Germinal center (tissue), 1 donor: ENCODE measurements around the gene KIR3DL3.
"Not testable (repeated sequence)": the region's sequence is repeated elsewhere in the genome, so short reads cannot be mapped to it uniquely, and the experiment has no call there.

Source experiments
- DNase-seq: peaks from one replicate; pipeline ENCODE4 v3.0.0; 2012; ENCODE audit warnings: mixed read lengths, low spot score

The KIR3DL3 gene

DNA sequence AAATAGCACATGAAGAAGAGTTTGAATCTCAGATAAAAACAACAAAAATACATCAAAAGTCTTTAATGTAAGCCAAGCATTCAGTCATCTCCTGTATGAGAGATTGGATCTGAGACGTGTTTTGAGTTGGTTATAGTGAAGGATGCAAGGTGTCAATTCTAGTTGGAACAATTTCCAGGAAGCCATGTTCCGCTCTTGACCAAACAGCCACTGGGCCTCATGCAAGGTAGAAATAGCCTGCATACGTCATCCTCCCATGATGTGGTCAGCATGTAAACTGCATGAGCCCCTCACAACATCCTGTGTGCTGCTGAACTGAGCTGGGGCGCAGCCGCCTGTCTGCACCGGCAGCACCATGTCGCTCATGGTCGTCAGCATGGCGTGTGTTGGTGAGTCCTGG is at the start of gene KIR3DL3:
TSS of gene KIR3DL3 (plus strand) at position 301 of the 400 bp plus-strand sequence. CDS start at position 356, 55 bp downstream.
- no peak for DNase-seq

DNA sequence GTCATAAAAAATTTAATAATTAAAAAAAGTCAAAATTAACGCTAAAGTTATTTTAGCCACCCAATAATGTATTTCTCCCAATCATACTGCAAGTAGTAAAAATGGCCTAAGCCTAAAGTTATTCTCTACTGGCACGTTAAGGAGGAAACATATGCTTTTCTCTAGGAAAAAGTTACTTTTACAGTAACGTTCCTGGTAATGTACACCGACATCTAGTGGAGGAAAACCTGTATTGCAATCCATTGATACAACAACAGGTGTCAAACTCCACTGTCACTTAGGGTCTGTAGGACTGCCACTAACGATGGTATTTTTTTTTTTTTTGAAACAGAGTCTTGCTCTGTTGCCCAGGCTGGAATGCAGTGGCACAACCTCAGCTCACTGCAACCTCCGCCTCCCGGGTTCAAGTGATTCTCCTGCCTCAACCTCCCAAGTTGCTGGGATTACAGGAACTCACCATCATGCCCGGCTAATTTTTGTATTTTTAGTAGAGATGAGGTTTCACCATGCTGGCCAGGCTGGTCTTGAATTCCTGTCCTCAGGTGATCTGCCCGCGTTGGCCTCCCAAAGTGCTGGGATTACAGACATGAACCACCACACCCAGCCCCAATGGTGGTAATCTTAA is 47.9 kb upstream of the KIR3DL3 start:
- DNase-seq = peak; percentile 70

DNA sequence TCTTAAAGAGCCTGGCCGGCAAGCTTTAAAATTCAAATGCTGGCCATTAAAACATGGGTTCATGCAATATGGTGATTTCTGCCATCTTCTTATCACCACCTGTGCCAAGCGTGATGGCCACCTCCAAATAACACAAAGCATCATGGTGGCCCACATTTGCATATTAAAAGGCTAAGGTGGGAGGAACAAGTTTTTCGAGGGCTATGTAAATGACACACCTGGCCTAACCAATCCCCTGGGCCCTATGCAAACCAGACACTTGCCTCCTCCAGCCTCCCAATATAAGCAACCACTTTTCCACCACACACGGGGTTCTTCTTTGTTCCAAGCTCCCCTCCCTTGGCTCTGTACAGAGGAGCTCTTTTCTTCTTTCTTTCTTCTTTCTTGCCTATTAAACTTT is 47.0 kb upstream of the KIR3DL3 start:
- DNase-seq = no peak

DNA sequence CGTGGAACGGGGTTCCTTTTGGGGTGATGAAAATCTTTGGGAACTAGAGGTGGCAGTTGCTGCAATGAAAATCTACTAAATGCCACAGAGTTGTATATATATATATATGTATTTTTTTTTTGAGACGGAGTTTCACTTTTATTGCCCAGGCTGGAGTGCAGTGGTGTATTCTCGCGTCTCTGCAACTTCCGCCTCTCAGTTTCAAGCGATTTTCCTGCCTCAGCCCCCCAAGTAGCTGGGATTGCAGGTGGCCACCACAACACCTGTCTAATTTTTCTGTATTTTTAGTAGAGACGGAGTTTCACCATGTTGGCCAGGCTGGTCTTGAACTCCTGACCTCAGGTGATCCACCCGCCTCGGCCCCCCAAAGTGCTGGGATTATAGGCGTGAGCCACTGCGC is 42.6 kb upstream of the KIR3DL3 start:
- DNase-seq = not testable (repeated sequence)

DNA sequence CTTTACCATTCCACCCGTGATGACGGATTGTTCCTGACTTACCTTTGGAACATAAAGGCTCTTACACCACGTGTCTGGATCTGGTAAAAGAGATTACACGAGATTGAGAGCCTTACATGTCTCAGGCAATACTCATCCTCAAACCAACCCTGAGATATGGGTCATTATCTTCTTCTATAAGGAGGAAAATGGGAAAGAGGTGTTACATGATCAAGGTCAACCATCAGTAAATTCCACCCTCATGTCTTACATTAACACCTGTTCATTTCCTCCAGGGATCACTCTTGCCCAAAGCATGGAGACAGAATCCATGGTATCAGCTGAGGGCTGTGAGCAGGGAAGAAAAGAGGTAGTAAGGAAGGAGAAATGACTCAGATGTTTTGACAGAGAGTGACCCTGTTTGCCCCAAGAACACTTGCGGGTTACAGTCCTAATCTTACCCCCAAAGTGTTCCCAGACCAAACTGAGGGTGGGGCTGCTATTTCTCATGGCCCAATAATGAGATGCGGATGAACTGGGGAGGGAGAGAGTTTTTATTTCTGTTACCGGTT is 41.9 kb upstream of the KIR3DL3 start:
- DNase-seq = no peak

DNA sequence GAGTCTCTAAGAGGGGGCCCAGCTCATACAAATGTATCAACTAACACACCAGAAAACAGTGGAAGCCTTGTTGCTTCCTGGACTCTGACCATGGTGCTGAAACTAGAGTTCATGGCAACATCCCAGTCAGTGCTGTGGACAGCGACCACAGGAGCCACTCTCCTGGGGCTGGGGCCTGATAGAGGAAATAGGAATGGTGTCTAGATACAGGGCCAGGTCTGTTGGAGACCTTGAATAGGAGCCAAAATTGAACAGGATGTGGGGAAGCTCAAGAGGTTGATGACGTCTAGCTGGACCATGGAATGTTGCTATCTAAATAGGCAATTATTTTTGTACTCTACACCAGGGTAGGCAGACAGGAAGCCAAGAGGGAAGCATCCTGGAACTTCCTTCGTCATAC is 39.7 kb upstream of the KIR3DL3 start:
- no peak for DNase-seq

DNA sequence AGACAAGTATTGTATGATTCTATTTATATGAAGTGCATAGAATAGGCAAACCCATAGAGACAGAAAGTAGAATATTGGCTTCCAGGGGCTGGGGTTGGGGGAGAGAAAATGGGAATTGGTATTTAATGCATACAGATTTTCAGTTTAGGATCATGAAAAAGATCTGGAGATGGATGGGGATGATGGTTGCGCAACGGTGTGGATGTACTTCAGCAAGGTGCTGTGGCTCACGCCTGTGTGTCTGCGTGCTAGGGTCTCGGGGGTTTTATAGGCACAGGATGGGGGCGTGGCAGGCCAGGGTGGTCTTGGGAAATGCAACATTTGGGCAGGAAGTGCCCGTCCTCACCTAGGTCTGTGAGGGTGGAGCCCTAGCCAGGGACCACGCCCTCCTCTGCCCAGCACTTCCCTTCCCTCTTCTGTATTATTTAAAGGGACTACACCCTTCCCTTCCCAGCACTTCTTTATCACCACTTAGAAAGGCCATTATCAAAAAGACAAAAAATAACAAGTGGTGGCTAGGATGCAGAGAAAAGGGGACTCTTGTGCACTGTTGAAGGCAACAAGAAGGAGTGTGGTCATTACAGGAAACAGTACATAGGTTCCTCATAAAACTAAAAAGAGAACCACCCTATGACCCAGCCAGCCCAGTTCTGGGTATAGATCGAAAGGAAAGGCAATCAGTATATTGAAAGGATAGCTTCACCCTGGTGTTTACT is 32.5 kb upstream of the KIR3DL3 start:
- no peak for DNase-seq

DNA sequence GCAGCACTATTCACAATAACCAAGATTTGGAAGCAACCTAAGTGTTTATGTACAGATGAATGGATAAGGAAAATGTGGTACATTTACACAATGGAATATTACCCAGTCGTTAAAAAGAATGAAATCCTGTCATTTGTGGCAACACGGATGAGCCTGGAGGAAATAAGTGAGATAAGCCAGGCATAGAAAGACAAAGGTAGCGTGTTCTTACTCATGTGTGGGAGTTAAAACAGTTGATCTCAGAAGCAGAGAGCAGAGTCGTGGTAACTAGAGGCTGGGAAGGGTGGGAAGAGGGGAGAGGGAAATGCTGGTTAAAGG is 32.0 kb upstream of the KIR3DL3 start:
- DNase-seq = no peak

DNA sequence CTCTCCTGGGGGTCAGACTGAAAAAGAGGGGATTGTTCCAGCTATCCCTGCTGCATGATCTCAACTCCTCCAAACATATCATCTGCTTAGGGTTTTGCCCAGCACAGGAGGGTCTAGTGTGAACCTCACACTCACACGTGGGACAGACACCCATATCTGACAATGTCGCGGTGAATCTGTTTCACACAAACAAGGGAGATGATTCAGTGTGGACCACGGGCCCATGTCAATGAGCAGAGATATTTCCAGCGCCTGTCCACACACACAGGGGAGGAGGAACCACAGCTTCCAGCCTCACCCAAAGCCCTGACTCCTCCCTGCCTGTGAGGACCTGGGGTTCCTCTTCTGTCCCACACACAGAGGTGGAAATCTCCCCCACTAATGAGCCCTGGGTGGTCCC is 29.6 kb upstream of the KIR3DL3 start:
- no peak for DNase-seq

DNA sequence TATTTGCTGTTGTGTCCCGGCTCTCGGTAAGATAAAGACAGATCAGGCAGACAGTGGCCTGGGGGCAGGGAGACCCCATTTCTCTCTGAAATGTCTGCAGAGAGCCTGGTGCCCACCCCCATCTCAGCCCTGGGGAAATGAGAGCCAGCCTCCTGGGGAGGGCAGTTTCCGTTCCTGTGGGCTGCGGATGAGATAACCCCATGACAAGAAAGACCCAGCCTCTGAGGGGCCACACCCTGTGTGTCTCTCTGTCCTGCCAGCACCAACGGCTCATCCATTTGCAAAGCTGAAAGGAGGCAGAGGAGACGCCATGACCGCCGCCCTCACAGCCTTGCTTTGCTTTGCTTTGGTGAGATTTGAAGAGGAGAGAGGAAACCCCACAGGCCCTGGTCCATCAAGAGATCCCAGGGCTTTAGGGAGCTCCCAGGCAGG is 28.1 kb upstream of the KIR3DL3 start:
- no peak for DNase-seq

DNA sequence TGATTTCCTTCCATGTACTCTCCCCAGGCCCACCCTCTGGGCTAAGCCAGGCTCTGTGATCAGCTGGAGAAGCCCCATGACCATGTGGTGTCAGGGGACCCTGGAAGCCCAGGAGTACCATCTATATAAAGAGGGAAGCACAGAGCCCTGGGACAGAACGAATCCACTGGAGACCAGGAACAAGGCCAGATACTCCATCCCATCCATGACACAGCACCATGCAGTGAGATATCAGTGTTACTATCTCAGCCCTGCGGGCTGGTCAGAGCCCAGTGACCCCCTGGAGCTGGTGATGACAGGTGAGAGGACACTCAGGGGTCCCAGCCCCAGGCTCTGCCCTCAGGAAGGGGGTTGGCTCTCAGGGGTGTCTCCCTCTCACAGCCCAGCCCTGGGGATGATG is 27.5 kb upstream of the KIR3DL3 start:
- DNase-seq = no peak

DNA sequence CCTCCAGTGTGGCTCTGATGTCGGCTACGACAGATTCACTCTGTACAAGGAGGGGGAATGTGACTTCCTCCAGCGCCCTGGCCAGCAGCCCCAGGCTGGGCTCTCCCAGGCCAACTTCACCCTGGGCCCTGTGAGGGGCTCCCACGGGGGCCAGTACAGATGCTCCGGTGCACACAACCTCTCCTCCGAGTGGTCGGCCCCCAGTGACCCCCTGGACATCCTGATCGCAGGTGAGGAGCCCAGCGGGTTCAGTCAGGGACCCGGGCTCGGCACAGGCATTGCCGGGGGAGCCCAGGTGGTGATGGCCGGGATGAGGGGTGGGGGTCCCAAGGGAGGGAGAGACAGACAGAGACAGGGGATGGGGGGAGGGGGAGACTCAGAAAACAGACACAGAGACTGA is 26.5 kb upstream of the KIR3DL3 start:
- DNase-seq = not testable (repeated sequence)

DNA sequence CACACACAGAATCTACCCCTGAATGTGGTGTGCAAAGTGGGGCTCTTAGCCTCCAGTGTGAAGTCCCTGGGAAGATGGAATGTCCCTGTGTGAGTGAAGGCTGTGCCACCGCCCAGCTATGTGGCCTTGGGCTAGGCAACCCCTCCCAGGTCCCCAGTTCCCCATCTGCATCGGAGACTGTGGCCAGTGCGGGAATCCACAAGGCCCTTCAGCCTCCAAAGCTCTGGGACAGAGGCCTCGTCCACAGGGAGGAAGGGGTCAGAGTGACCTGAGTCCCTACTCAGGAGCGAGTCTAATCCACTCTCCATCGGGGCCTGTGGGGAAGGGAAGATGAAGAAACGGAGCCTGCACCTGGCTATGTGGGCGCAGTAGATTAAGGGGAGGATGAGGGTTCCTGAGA is 19.3 kb upstream of the KIR3DL3 start:
- DNase-seq = no peak

DNA sequence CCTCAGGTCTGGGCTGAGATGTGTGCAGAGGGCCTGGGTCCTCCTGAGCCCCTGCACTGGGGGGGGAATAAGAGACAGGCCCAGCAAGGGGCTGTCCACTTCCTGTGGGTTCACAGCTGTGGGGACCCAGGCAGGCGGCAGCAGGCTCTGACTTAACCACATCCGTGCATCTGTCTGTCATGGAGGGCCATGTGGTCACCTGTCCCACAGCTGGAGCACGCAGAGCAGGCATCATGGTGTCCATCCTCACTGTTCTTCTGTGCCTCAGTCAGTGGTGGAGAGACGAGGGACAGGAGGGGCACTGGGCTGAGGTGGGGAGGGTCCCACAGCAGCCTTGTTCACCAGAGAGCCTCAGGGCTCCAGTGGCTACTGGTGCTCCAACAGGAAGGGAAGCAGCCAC is 16.3 kb upstream of the KIR3DL3 start:
- no peak for DNase-seq

DNA sequence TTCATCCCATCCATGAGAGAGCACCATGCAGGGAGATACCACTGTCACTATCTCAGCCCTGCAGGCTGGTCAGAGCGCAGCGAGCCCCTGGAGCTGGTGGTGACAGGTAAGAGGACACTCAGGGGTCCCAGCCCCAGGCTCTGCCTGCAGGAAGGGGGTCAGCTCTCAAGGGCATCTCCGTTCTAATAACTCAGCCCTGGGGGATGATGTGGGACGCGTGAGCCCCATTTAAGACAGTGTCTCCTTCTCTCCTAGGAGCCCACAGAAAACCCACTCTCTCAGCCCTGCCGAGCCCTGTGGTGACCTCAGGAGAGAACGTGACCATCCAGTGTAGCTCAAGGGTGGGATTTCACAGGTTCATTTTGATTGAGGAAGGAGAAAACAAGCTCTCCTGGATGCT is 15.5 kb upstream of the KIR3DL3 start:
- no peak for DNase-seq

DNA sequence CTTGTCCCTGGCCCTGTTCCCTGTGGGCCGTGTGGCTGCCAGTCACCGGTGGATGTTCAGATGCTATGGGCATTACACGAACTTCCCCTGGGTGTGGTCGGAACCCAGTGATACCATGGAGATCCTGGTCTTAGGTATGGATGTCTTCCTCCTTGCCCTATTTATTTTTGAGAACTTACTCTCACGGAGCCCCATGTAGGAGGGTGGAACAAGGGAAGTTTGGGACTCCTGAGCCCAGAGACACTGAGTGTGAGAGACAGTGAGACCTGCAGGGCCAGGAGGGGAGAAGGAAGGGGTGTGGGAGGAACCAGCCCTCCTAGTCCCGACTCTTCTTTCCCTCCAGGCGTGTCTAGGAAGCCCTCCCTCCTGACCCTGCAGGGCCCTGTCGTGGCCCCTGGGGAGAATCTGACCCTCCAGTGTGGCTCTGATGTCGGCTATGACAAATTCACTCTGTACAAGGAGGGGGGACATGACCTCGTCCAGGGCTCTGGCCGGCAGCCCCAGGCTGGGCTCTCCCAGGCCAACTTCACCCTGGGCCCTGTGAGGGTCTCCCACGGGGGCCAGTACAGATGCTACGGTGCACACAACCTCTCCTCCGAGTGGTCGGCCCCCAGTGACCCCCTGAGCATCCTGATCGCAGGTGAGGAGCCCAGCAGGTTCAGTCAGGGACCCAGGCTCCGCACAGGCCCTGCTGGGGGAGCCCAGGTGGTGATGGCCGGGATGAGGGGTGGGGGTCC is 14.9 kb upstream of the KIR3DL3 start:
- DNase-seq = no peak

DNA sequence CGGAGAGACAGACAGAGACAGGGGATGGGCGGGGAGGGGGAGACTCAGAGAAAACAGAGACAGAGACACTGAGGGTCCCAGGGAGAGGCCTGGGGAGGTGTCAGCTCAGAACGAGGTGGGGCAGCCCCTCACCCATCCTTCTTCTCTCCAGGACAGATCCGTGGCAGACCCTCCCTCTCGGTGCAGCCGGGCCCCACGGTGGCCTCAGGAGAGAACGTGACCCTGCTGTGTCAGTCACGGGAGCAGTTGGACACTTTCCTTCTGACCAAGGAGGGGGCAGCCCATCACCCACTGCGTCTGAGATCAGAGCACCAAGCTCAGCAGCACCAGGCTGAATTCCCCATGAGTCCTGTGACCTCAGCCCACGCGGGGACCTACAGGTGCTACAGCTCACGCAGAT is 14.3 kb upstream of the KIR3DL3 start:
- DNase-seq = not testable (repeated sequence)

DNA sequence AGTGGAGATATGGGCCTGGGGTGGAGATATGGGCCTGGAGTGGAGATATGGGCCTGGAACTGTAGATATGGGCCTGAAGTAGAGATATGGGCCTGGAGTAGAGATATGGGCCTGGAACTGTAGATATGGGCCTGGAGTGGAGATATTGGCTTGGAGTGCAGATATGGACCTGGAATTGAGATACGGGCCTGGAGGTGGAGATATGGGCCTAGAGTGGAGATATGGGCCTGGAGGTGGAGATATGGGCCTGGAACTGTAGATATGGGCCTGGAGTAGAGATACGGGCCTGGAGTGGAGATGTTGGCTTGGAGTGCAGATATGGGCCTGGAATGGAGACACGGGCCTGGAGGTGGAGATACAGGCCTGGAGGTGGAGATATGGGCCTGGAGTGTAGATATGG is 402 bp downstream of the KIR3DL3 start:
- DNase-seq = no peak

DNA sequence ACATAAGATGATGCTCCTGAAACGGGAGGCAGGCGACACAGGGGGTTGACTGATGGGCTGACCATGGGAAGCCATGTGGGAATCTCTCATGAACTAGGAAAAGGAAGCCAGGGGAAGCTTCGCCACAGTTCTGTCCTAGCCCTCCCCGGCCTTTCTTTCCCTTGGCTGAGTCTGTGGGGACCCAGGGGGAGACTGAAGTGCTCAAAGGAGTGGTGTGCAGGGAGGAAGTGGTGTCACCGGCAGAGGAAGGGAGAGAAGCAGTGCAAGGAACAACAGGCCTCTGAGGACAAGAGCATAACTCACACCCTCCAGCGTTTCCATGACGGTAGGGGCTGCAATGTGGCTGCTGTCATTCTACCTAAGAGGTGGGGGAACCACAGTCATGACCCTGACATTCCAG is 1.1 kb downstream of the KIR3DL3 start:
- DNase-seq = no peak

DNA sequence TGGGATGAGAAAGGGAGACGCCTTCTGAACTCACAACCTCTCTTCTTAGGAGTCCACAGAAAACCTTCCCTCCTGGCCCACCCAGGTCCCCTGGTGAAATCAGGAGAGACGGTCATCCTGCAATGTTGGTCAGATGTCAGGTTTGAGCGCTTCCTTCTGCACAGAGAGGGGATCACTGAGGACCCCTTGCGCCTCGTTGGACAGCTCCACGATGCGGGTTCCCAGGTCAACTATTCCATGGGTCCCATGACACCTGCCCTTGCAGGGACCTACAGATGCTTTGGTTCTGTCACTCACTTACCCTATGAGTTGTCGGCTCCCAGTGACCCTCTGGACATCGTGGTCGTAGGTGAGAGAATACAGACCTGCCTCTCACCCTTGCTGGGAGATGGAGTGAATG is 3.3 kb downstream of the KIR3DL3 start:
- no peak for DNase-seq

DNA sequence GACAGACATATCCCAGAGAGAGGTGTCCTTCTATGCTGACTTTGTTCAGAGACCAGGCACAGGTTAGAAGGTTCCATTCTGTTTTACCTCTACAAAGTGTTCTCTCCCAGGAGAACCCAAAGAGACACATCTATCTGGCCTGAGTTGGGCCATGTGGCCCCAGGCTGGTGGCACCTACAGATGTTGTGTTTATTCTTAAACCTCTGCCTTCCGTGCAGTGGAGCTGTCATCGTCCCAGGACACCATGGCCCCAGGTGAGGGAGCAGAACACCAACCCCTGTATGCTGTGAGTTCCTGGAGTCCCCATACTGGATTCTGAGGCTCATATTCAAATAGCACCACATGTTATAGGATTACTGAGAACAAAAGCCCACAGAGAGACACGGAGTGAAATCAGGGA is 3.9 kb downstream of the KIR3DL3 start:
- DNase-seq = no peak

DNA sequence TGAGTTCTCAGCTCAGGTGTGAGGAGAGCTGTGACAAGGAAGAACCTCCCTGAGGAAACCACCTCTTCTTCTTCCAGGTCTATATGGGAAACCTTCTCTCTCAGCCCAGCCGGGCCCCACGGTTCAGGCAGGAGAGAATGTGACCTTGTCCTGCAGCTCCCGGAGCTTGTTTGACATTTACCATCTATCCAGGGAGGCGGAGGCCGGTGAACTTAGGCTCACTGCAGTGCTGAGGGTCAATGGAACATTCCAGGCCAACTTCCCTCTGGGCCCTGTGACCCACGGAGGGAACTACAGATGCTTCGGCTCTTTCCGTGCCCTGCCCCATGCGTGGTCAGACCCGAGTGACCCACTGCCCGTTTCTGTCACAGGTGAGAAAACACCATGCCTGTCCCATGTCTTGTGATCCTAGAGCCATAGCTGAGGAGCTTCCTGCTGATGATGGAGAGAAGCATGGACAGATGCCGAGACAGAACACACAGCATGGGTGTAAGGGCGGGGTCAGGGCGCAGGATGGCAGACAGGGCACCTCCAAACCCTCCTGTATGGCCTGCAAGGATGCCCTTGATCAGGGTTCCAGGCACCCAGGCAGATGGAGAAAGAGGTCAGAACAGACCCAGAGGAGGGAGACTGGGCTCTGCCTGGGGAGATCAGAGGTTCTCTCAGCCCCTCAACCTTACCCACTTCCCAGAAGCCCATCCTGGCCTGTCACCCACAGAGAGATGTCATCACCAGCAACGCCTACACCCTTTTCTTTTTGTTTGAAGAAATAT is 5.4 kb downstream of the KIR3DL3 start:
- no peak for DNase-seq
